Gastroesophageal sphincter (tissue), 2 donors: ENCODE measurements around the gene ANO10.

Source experiments
- POLR2A ChIP-seq, 2 donors: fragments of 450-650 bp; IDR thresholded peaks; one replicate each; pipeline ENCODE4 v1.6.1; 2017; ENCODE audit warnings: antibody characterized with exemption in 2 of 2, mild to moderate bottlenecking in 2 of 2, moderate library complexity in 1 of 2
- POLR2AphosphoS5 ChIP-seq: sonication (generic); formaldehyde crosslinking; IDR thresholded peaks from one replicate; pipeline ENCODE4 v1.6.1; 2017; ENCODE audit warnings: antibody characterized with exemption

GRCh38 chr3:43372007-43372740 is 249.6 kb downstream of the ANO10 start:
- TF ChIP-seq POLR2AphosphoS5: no peak
- TF ChIP-seq POLR2A (IDR thresholded peaks at IDR 0.05): no peak
